Colonic mucosa (tissue), 4 donors: Measurements from ENCODE around the gene DAZAP1. TPM values are rescaled to one million over a fixed set of nuclear protein-coding genes. Genes with fewer than 3 reads are reported as not detected.

Source experiments
- DNase-seq: peaks from one replicate; pipeline ENCODE4 v3.0.0-alpha.2; 2020
- H3K27ac ChIP-seq: fragments of 200-600 bp; one replicate; pipeline ENCODE4 v1.8.0; 2021
- H3K27me3 ChIP-seq: fragments of 200-600 bp; one replicate; pipeline ENCODE4 v1.8.0; 2021
- H3K36me3 ChIP-seq: fragments of 200-600 bp; one replicate; pipeline ENCODE4 v1.8.0; 2021
- H3K4me1 ChIP-seq: fragments of 200-600 bp; one replicate; pipeline ENCODE4 v1.8.0; 2021; ENCODE audit warnings: mild to moderate bottlenecking
- H3K4me3 ChIP-seq: fragments of 200-600 bp; one replicate; pipeline ENCODE4 v1.8.0; 2021
- H3K9ac ChIP-seq, 2 donors: one replicate each; pipeline ENCODE4 v1.7.0; 2013; ENCODE audit warnings: control low read depth in 2 of 2, low read depth in 2 of 2, low read length in 2 of 2
- H3K9me3 ChIP-seq: fragments of 200-600 bp; one replicate; pipeline ENCODE4 v1.8.0; 2021
- CTCF ChIP-seq: fragments of 200-600 bp; IDR thresholded peaks from one replicate; pipeline ENCODE4 v1.8.0; 2022; ENCODE audit warnings: antibody characterized with exemption, mild to moderate bottlenecking
- intact Hi-C: fragments of 100-400 bp; cut with DNase I; formaldehyde crosslinking; loops from one replicate; pipeline ENCODE4 v1.14.1; 2022
- total RNA-seq, 2 donors: library from RNA; stranded (reverse); fragmentation: NEBNext Ultra II Directional in 1 of 2; extraction: Animal tissue kit (Norgen Biotek cat#: 25700) in 1 of 2; gene quantifications; one replicate each; pipeline ENCODE4 v1.2.1, GENCODE V29; 2021
- donor health status: healthy.
- donor health status: DM: no; HTN: no; CAD: no.
- donor health status: DM: no; HTN: no; CAD: no.

The DAZAP1 gene
- total RNA-seq, 2 donors from 2014 or later: 92.9 to 210 TPM

- Histone ChIP-seq H3K4me3 (no peak overlapping the region), H3K9me3 (no peaks in the 10 kb centered on the region), H3K4me1 (peaks cover 6% of the 10 kb centered on the region), H3K9ac (no peak overlapping the region), H3K36me3 (no peaks in the 10 kb centered on the region), H3K27me3 (no peaks in the 10 kb centered on the region), H3K27ac (no peak overlapping the region)
- intact Hi-C loops: no loop called here
- TF ChIP-seq CTCF: no peak
- DNase-seq: no peak
Observed at GRCh38 chr19:1481224-1481892, 74.0 kb downstream of the DAZAP1 start.

GRCh38 chr19:1481893-1482360 lies 74.5 kb downstream of the DAZAP1 start:
- H3K27ac ChIP-seq: no peak overlapping the region
- H3K27me3 ChIP-seq: no peaks in the 10 kb centered on the region
- H3K36me3 ChIP-seq: no peaks in the 10 kb centered on the region
- H3K4me3 ChIP-seq: no peak overlapping the region
- TF ChIP-seq CTCF: no peak
- intact Hi-C loops: no loop called here
- DNase-seq: no peak
- H3K9ac ChIP-seq: no peak overlapping the region
- no peaks in the 10 kb centered on the region for H3K9me3 ChIP-seq
- peaks cover 6% of the 10 kb centered on the region for H3K4me1 ChIP-seq

- no peak for TF ChIP-seq CTCF
- intact Hi-C loops: no loop called here
- no peak for DNase-seq
- Histone ChIP-seq H3K4me3 (no peak overlapping the region), H3K9ac (no peak overlapping the region), H3K36me3 (no peaks in the 10 kb centered on the region), H3K27ac (no peak overlapping the region), H3K9me3 (no peaks in the 10 kb centered on the region), H3K27me3 (no peaks in the 10 kb centered on the region), H3K4me1 (peaks cover 5% of the 10 kb centered on the region)
Observed at GRCh38 chr19:1482361-1483130, 75.2 kb downstream of the DAZAP1 start.

- TF ChIP-seq CTCF: no peak
- Histone ChIP-seq H3K4me1 (no peaks in the 10 kb centered on the region), H3K9ac (no peak overlapping the region), H3K27me3 (no peaks in the 10 kb centered on the region), H3K36me3 (no peaks in the 10 kb centered on the region), H3K4me3 (no peak overlapping the region), H3K27ac (no peak overlapping the region), H3K9me3 (no peaks in the 10 kb centered on the region)
- intact Hi-C loops: no loop called here
- no peak for DNase-seq
Observed at GRCh38 chr19:1483131-1483978, 76.0 kb downstream of the DAZAP1 start.

GRCh38 chr19:1483979-1484428 lies 76.6 kb downstream of the DAZAP1 start:
- intact Hi-C loops: no loop called here
- no peak for TF ChIP-seq CTCF
- Histone ChIP-seq H3K27me3 (no peaks in the 10 kb centered on the region), H3K36me3 (no peaks in the 10 kb centered on the region), H3K9me3 (no peaks in the 10 kb centered on the region), H3K9ac (no peak overlapping the region), H3K27ac (no peak overlapping the region), H3K4me3 (no peak overlapping the region), H3K4me1 (no peaks in the 10 kb centered on the region)
- DNase-seq: no peak
